Fibroblast of pulmonary artery (primary cell): ENCODE measurements around the gene RBM39.

ENCODE experiments used
- DNase-seq: peaks from one replicate; pipeline ENCODE4 v3.0.0-alpha.2; 2010; ENCODE audit warnings: low read depth
- H3K4me3 ChIP-seq: replicated peaks from 2 replicates; pipeline ENCODE4 v1.5.1; 2011; ENCODE audit warnings: low read depth, mild to moderate bottlenecking, control low read depth, low read length, moderate library complexity
- TF ChIP-seq, protein P1 (sequence below): IDR thresholded peaks from 2 replicates; pipeline ENCODE4 v1.5.1; 2011; ENCODE audit warnings: mild to moderate bottlenecking, control low read depth, low read length, inconsistent platforms; ENCODE audit errors: missing control alignments

The RBM39 gene

DNA sequence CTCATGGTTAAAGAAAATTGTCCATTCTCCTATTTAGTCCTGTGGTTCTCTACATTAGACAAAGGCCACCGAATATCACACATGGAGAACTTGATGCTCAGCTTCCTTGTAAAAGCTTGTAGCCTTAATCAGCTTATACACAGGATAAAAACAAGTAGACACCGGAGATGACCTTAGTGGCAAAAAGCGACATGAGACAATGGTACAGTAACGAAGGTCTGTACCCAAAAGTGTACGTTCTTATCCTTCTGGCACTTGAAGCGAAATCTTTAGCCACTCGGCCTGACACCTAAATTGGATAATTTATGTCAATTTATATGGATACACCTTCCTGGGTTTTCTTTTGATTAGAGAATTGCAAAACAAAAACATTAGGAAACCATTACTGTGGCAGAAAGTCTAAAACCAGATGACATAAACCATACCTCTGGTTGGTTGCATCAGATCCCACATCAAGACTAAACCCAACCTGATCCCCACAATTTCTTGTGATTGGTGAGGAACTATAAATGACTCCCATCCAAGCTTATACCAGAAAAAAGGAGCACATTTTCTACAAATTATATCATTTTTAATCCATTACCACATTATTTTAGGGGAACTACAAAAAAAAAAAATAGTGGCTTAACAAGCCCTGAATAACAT, 6.1 kb downstream of the RBM39 start:
- H3K4me3 ChIP-seq: no peak overlapping the region
- TF ChIP-seq, protein P1, sequence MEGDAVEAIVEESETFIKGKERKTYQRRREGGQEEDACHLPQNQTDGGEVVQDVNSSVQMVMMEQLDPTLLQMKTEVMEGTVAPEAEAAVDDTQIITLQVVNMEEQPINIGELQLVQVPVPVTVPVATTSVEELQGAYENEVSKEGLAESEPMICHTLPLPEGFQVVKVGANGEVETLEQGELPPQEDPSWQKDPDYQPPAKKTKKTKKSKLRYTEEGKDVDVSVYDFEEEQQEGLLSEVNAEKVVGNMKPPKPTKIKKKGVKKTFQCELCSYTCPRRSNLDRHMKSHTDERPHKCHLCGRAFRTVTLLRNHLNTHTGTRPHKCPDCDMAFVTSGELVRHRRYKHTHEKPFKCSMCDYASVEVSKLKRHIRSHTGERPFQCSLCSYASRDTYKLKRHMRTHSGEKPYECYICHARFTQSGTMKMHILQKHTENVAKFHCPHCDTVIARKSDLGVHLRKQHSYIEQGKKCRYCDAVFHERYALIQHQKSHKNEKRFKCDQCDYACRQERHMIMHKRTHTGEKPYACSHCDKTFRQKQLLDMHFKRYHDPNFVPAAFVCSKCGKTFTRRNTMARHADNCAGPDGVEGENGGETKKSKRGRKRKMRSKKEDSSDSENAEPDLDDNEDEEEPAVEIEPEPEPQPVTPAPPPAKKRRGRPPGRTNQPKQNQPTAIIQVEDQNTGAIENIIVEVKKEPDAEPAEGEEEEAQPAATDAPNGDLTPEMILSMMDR: no peak
- no peak for DNase-seq

DNA sequence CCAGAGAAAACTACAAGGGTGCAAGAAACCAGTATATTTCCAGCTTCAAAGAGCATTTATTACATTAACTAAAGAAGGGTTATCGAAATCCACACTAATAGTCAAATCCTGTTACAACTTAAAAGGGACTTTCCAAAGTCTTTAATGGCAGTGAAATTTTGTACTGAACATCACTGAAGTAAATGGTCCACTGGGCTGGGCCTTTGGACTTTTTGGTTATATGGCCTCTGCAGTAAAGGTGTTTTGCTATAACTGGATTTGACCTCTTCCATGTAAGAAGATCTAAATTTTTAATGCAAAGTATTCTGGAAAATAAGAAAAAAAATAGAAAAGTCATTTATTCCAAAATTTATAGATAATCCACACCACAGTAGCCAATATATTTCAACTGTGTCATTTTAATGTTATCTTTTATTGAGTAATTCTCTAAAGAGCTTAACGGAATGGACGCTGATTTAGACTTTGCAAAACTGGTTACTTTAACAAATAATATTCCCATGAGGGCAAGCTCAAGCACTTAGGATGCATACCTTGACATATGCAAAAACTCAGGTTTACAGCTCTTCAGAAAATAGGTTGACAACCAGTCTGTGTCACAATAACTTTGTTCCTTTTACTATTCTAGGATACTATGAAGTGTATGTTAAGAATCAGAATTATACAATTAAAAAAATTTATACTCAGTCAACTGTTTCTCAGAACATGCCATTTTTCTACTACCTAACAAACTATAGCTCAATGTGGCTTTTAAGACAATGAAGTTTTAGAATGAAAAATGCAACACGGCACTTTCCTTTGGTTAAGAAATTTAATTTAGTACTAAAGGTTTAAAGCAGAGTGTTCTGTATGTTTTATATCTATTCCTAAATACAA, 7.0 kb downstream of the RBM39 start:
- H3K4me3 ChIP-seq: no peak overlapping the region
- DNase-seq: no peak
- TF ChIP-seq, protein P1: no peak

DNA sequence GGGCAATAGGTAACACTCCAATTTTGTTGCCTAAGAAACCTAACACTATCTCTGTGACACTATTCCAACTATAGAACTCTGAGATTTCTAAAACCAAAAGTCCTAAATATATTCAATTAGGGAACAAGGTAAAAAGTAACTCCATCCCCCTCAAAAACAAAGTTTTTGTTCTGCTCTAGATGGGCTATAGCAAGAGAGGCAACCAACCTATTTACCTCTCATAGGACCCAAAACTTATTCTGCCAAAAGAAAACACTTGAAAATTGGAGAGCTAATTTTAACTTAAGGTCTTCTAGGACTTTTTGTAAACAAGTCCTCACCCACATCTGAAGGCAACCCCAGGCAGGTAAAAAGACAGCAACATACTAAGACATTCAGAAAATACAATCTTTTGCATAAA, 7.7 kb downstream of the RBM39 start:
- DNase-seq: no peak
- H3K4me3 ChIP-seq: no peak overlapping the region
- TF ChIP-seq, protein P1: no peak

DNA sequence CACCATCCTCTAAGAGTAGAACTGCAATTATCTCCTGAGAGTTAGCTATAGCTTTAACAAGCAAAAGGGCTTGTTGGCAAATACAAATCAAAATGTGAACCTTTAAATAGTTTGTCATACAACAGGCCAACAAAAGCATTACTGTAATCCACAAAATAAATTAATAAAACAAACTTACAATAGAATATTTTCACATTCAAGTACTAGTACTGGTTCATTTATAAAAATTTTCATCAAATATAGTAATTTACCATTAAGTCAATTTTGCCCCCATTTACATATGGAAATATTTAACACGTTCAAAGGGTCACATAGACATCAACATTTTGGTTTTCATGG, 9.4 kb downstream of the RBM39 start:
- TF ChIP-seq, protein P1: no peak
- DNase-seq: no peak
- no peak overlapping the region for H3K4me3 ChIP-seq

DNA sequence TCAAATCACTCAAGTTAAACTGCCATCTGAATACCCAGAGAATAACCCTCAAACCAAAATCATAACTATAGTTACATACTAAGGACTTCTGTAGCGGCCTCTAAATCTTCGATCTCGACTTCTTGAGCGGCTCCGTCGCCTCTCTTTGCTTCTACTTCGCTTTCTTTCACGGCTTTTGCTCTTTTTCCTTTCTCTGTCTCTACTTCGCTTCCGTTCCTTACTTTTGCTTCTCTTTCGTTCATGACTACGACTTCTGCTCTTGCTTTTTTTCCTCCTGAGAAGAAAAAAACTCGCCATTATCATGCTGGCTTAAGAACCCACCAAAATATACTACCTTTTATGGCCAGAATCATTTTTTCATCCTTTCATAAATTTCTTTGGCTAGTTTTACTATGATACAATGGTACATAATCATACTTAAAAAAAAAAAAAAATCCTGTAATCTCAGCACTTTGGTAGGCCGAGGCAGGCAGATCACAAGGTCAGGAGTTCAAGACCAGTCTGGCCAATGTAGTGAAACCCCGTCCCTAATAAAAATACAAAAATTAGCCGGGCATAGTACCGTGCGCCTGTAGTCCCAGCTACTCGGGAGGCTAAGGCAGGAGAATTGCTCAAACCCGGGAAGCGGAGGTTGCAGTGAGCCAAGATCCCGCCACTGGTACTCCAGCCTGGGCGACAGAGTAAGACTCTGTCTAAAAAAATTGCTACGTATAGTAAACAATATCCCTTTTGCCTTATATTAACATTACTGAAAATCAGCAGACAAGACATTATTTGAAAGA, 10.0 kb downstream of the RBM39 start:
- H3K4me3 ChIP-seq: no peak overlapping the region
- DNase-seq: no peak
- TF ChIP-seq, protein P1: no peak

DNA sequence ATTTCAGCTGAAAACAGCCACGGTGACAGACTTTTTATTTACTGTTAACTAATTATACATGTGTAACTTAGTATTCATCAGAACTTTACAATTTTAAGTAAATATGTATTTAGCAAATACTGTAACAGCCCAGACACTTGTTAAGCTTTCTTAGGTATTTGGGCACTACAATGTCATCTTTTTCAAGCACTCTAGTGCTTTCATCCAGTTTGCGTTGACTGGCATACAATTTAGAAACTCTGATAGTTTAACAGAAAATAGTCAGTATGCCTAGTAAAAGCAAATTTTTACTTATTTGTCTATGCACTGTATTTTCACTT, 10.6 kb downstream of the RBM39 start:
- no peak for DNase-seq
- H3K4me3 ChIP-seq: no peak overlapping the region
- TF ChIP-seq, protein P1: no peak
